ENCODE results near the gene SKI. TPM values are rescaled to one million over a fixed set of nuclear protein-coding genes. Genes with fewer than 3 reads are reported as not detected.

Gene SKI
- total RNA-seq, 1 experiment from 2014 or later: 89.5 TPM

DNA sequence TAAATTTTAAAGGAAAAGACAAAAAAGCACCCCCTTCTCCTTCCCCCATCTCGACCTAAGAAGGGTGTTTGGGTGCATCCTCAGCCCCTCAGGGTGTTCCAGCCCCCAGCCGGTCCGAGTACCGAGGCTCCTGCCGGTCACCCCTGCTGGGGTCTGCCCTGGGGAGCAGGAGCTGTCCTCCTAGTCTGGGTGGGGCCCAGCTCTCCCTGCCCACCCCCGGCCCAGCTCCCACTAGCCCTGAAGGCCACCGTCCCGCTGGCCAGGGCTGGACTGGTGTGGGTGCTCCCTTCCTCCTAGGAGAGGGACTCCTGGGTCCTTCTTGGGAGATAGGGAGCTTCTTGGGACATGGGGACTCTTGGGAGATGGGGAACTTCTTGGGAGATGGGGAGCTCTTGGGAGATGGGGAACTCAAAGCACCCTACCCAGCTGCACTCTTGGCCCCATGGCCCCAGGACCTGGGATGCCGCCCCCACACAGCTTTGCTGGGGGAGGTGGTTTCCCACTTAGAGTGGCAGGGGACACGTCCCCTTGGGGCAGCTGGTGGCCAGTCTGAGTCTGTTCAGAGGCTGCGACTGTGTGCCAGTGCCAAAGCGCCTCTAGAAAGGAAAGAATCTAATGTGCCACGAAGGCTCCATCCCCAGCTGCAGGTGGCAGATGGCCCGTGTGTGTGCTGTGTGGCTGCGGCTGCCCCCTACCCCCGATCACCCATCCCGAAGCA is 118.7 kb downstream of the SKI start:
- no peak for DNase-seq
- Histone ChIP-seq H2AFZ (ENCODE audit: low read length) (no peak overlapping the region), H4K8ac (replicated peaks; ENCODE audit: insufficient read length, low read depth, low read length) (no peak overlapping the region), H3K18ac (ENCODE audit: insufficient read length, low read depth, low read length) (no peak overlapping the region), H3K23me2 (ENCODE audit: insufficient read length, low read depth, low read length, poor library complexity, severe bottlenecking) (no peaks in the 10 kb centered on the region), H2BK20ac (ENCODE audit: low read depth, low read length, poor library complexity, severe bottlenecking) (no peak overlapping the region), H4K20me1 (ENCODE audit: control insufficient read depth, insufficient read depth, insufficient read length) (no peaks in the 10 kb centered on the region), H3K9ac (ENCODE audit: extremely low read depth, insufficient read length, low read length) (no peak overlapping the region), H2BK5ac (ENCODE audit: insufficient read length, low read length) (no peak overlapping the region), H3K56ac (ENCODE audit: insufficient read length, low read depth, low read length) (no peak overlapping the region), H3K79me1 (ENCODE audit: insufficient read depth, low read depth, low read length, poor library complexity, severe bottlenecking) (no peaks in the 10 kb centered on the region), H3K27me3 (ENCODE audit: insufficient read depth, low read length) (no peaks in the 10 kb centered on the region), H3K79me2 (ENCODE audit: insufficient read depth, low read length) (no peaks in the 10 kb centered on the region), H3K27ac (ENCODE audit: insufficient read length, low read depth, low read length) (no peak overlapping the region), H3K14ac (ENCODE audit: insufficient read depth, low read length) (no peak overlapping the region; the same call in 1 of the 2 replicates), H4K5ac (ENCODE audit: insufficient read length, low read depth, low read length) (no peak overlapping the region), H3K9me3 (ENCODE audit: control insufficient read depth, low read depth, low read length) (no peaks in the 10 kb centered on the region), H2BK15ac (ENCODE audit: low read depth, low read length) (no peak overlapping the region), H3K4ac (ENCODE audit: low read depth, low read length) (no peak overlapping the region), H2BK120ac (ENCODE audit: low read depth, low read length, poor library complexity, severe bottlenecking) (no peak overlapping the region), H3K4me1 (ENCODE audit: insufficient read depth, low read length) (no peaks in the 10 kb centered on the region), H4K91ac (ENCODE audit: insufficient read length, low read depth, low read length) (no peak overlapping the region), H2BK12ac (ENCODE audit: insufficient read length, low read depth, low read length) (no peak overlapping the region), H2AK5ac (ENCODE audit: insufficient read length, low read length) (no peak overlapping the region), H3T11ph (ENCODE audit: low read length) (no peak overlapping the region), H3K23ac (ENCODE audit: insufficient read length, low read depth, low read length) (no peak overlapping the region), H3K4me2 (ENCODE audit: insufficient read depth, insufficient read length, low read length) (no peak overlapping the region)
- no peaks in the 10 kb centered on the region for H3K27me3 Mint-ChIP-seq (ENCODE audit: low read depth)
- H3K9me3 Mint-ChIP-seq: no peaks in the 10 kb centered on the region
- no peak overlapping the region for H3K27ac Mint-ChIP-seq
- no peak for TF ChIP-seq CTCF (conservative IDR thresholded peaks at IDR 0.05)
- WGBS (ENCODE audit: extremely low coverage, insufficient read length, low lambda C conversion rate): no CpG with 5 or more reads among the region's 17 CpGs
- H3K4me1 Mint-ChIP-seq: peaks cover 0 to 9% of the 10 kb centered on the region in 2 experiments; a peak in 1 of 4 replicates
- no peaks in the 10 kb centered on the region for H3K36me3 Mint-ChIP-seq (ENCODE audit: insufficient read depth in 1 of 3, low read depth in 3 of 3)
- H3K4me3 Mint-ChIP-seq: no peak overlapping the region
